H54 (cell line): ENCODE data around the gene PSG6.
A peak's percentile ranks its signal among the peaks of the same experiment; 100 is the strongest.
"Not testable (repeated sequence)": the region's sequence is repeated elsewhere in the genome, so short reads cannot be mapped to it uniquely, and the experiment has no call there.

Source experiments
- DNase-seq: peaks from one replicate; pipeline ENCODE4 v3.0.0; 2011; ENCODE audit warnings: low spot score, mixed read lengths; ENCODE audit not compliant: insufficient read length
- FAIRE-seq: peaks from 3 replicates; lab custom pipeline; 2011; peaks lifted over from hg19 to GRCh38; lab: Jason Lieb, UNC
- POLR2A ChIP-seq: IDR thresholded peaks from 2 replicates; pipeline ENCODE4 v1.6.1; 2011; ENCODE audit warnings: low read depth, mild to moderate bottlenecking, low read length

Gene PSG6

GRCh38 chr19:42917634-42918033 is at the start of gene PSG6:
PSG6 (minus strand) TSS chr19:42917894; CDS start chr19:42917792, 102 bp downstream.
- not testable (repeated sequence) for FAIRE-seq, DNase-seq

GRCh38 chr19:42965176-42965575 is 47.5 kb upstream of the PSG6 start:
- DNase-seq (peak; percentile 14), FAIRE-seq (peak; percentile 80)
- TF ChIP-seq POLR2A: no peak

- no peak for DNase-seq
Observed at GRCh38 chr19:42961119-42961518, 43.4 kb upstream of the PSG6 start.

GRCh38 chr19:42952126-42952525 is 34.4 kb upstream of the PSG6 start:
- not testable (repeated sequence) for FAIRE-seq, DNase-seq

More at GRCh38 chr19:42961119-42961518, 43.4 kb upstream of the PSG6 start:
- no peak for FAIRE-seq
- TF ChIP-seq POLR2A: no peak

- not testable (repeated sequence) for FAIRE-seq, DNase-seq
Observed at GRCh38 chr19:42951476-42951875, 33.8 kb upstream of the PSG6 start.

GRCh38 chr19:42942187-42942789 is 24.6 kb upstream of the PSG6 start:
- DNase-seq (no peak), FAIRE-seq (no peak)
- TF ChIP-seq POLR2A: no peak

- DNase-seq, FAIRE-seq: not testable (repeated sequence)
Observed at GRCh38 chr19:42937107-42937506, 19.4 kb upstream of the PSG6 start, which contains the start of gene PSG7. PSG7 (minus strand) TSS chr19:42937207; CDS start chr19:42937076, 131 bp downstream.

- DNase-seq, FAIRE-seq: not testable (repeated sequence)
Observed at GRCh38 chr19:42934726-42935125, 17.0 kb upstream of the PSG6 start.

- DNase-seq, FAIRE-seq: not testable (repeated sequence)
Observed at GRCh38 chr19:42934183-42934582, 16.5 kb upstream of the PSG6 start.

- FAIRE-seq, DNase-seq: not testable (repeated sequence)
Observed at GRCh38 chr19:42933412-42933811, 15.7 kb upstream of the PSG6 start.

- FAIRE-seq: peak; percentile 77
- not testable (repeated sequence) for DNase-seq
Observed at GRCh38 chr19:42932485-42933101, 14.9 kb upstream of the PSG6 start.

GRCh38 chr19:42930214-42930613 is 12.5 kb upstream of the PSG6 start:
- DNase-seq, FAIRE-seq: not testable (repeated sequence)

GRCh38 chr19:42928896-42929295 is 11.2 kb upstream of the PSG6 start:
- no peak for FAIRE-seq
- TF ChIP-seq POLR2A: no peak
- no peak for DNase-seq

GRCh38 chr19:42926781-42927180 is 9.1 kb upstream of the PSG6 start:
- no peak for FAIRE-seq
- no peak for DNase-seq
- no peak for TF ChIP-seq POLR2A

- peak; percentile 12 for DNase-seq
- FAIRE-seq: not testable (repeated sequence)
Observed at GRCh38 chr19:42923106-42923505, 5.4 kb upstream of the PSG6 start.

GRCh38 chr19:42920971-42921370 is 3.3 kb upstream of the PSG6 start:
- not testable (repeated sequence) for DNase-seq, FAIRE-seq
